ENCODE data around the gene DGCR6L. TPM values are rescaled to one million over a fixed set of nuclear protein-coding genes. Genes with fewer than 3 reads are reported as not detected.
A peak's percentile ranks its signal among the peaks of the same experiment; 100 is the strongest.
"Not testable (repeated sequence)": the region's sequence is repeated elsewhere in the genome, so short reads cannot be mapped to it uniquely, and the experiment has no call there.

Gene DGCR6L
- total RNA-seq, 6 donors from 2014 or later: 36.7 to 62.2 (median 41.9) TPM

- H3K9me3 ChIP-seq: no peaks in the 10 kb centered on the region
- H3K27me3 ChIP-seq: no peaks in the 10 kb centered on the region
- peaks cover 10 to 13% (median 11%) of the 10 kb centered on the region in 4 donors for H3K4me1 ChIP-seq
- TF ChIP-seq, protein P1, sequence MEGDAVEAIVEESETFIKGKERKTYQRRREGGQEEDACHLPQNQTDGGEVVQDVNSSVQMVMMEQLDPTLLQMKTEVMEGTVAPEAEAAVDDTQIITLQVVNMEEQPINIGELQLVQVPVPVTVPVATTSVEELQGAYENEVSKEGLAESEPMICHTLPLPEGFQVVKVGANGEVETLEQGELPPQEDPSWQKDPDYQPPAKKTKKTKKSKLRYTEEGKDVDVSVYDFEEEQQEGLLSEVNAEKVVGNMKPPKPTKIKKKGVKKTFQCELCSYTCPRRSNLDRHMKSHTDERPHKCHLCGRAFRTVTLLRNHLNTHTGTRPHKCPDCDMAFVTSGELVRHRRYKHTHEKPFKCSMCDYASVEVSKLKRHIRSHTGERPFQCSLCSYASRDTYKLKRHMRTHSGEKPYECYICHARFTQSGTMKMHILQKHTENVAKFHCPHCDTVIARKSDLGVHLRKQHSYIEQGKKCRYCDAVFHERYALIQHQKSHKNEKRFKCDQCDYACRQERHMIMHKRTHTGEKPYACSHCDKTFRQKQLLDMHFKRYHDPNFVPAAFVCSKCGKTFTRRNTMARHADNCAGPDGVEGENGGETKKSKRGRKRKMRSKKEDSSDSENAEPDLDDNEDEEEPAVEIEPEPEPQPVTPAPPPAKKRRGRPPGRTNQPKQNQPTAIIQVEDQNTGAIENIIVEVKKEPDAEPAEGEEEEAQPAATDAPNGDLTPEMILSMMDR (IDR thresholded peaks at IDR 0.05): no peak
- TF ChIP-seq EP300 (IDR thresholded peaks at IDR 0.05): no peak
- no peak for TF ChIP-seq POLR2AphosphoS5 (IDR thresholded peaks at IDR 0.05)
- TF ChIP-seq POLR2A (IDR thresholded peaks at IDR 0.05): no peak
- no peak overlapping the region for H3K4me3 ChIP-seq
- ATAC-seq (ENCODE audit: low FRiP score in 2 of 2) (no peak), DNase-seq (peak in 1 of 2 donors; percentile 44)
- H3K36me3 ChIP-seq: no peaks in the 10 kb centered on the region
- no peak overlapping the region for H3K27ac ChIP-seq
- WGBS, 2 donors: 82 to 93% methylated on average over 3 to 8 of the region's 9 CpGs
These were observed 47.7 kb downstream of the DGCR6L start for GRCh38 chr22:20272174-20272573.

GRCh38 chr22:20271114-20271994, 48.5 kb downstream of the DGCR6L start:
- DNase-seq: peak; percentile 40 to 43
- no peak for ATAC-seq (ENCODE audit: low FRiP score in 2 of 2)
- Histone ChIP-seq H3K9me3 (no peaks in the 10 kb centered on the region), H3K36me3 (no peaks in the 10 kb centered on the region), H3K4me3 (no peak overlapping the region), H3K4me1 (peaks cover 13 to 20% (median 14%) of the 10 kb centered on the region in 4 donors), H3K27ac (no peak overlapping the region), H3K27me3 (no peaks in the 10 kb centered on the region)
- 91 to 95% methylated on average over 5 to 11 of the region's 14 CpGs for WGBS, 2 donors
- TF ChIP-seq, protein P1 (IDR thresholded peaks at IDR 0.05): no peak
- TF ChIP-seq EP300 (IDR thresholded peaks at IDR 0.05) (no peak), POLR2AphosphoS5 (IDR thresholded peaks at IDR 0.05) (no peak), POLR2A (IDR thresholded peaks at IDR 0.05) (no peak)

DNA sequence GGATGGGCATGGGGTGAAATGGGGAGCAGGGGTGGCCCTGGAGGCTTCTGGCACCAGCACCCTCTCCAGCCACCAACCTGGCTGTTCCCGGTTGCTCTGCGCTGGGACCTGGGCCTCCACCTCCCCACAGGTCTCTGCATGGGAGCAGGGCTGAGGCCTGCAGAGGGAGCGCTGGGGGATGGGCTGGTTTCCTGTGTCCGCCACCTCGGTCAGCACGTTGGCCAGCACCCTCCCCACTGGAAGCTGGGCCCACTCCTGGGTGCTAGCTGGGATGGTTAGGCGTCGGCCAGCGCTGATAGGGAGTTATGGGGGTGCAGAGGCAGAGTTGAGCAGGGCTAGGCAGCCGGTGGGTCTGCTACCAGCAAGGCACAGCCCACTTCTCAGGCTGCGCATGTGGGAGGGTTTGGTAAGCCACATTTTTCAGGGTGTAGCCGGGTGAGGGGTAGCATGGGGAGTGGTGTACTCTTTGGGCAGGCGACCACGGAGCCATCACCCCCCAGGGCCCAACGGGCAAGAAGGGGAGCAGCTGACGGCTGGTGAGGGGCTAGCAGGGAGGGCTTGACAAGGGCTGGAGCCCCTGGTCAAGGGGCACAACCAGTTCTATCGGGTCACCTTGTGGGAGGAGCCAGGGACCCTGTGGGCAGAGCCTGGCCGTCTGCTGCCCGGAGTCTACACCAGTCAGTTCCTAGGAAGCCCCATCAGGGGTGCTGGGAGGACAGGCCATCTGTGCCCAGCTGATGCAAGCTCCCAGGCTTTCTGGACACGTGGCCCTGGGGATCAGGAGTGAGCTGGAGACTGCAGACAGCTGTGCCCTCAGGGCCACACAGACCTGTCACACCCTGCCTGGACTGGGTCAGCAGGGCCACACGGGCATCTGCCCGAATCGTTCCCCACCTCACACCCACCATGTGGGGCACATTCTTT, 49.4 kb downstream of the DGCR6L start:
- peaks cover 13 to 20% (median 14%) of the 10 kb centered on the region in 4 donors for H3K4me1 ChIP-seq
- H3K27ac ChIP-seq; H3K4me3 ChIP-seq; H3K27me3 ChIP-seq; H3K9me3 ChIP-seq; H3K36me3 ChIP-seq; ATAC-seq (ENCODE audit: low FRiP score in 2 of 2): not testable (repeated sequence)
- DNase-seq: peak in 1 of 2 donors; percentile 52
- WGBS, 2 donors: 77 to 94% methylated on average over 11 to 18 of the region's 23 CpGs

- 80 to 96% methylated on average over 2 to 6 of the region's 8 CpGs for WGBS, 2 donors
- H3K27me3 ChIP-seq; ATAC-seq (ENCODE audit: low FRiP score in 2 of 2); H3K4me3 ChIP-seq; H3K9me3 ChIP-seq; H3K27ac ChIP-seq; DNase-seq; H3K36me3 ChIP-seq: not testable (repeated sequence)
- peaks cover 13 to 20% (median 14%) of the 10 kb centered on the region in 4 donors for H3K4me1 ChIP-seq
These were observed 50.2 kb downstream of the DGCR6L start for GRCh38 chr22:20269673-20270072.

DNA sequence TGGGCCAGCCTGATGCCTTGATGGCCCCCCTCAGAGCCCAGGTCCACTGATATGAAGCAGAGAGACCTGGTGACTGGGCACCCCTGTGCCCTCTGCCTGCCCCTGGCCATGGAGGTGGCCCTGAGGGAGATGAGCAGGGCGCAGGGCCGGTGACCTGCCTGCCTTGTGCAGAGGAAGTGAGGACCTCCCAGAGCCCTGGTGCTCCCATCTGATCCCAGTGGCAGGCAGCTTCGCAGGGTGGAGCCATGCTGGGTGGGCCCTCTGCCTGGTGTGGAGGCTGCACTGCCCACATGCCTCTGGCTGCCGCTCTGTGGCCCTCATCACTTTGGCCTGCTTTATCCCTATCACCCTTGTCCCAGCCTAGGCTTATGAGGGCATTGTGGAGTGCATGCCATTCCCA, 50.7 kb downstream of the DGCR6L start:
- H3K36me3 ChIP-seq; H3K27me3 ChIP-seq; H3K9me3 ChIP-seq; H3K4me3 ChIP-seq; ATAC-seq (ENCODE audit: low FRiP score in 2 of 2); H3K27ac ChIP-seq: not testable (repeated sequence)
- peaks cover 13 to 20% (median 14%) of the 10 kb centered on the region in 4 donors for H3K4me1 ChIP-seq
- no CpG with 5 or more reads among the region's 4 CpGs for WGBS, 2 donors
- peak in 1 of 2 donors; percentile 63 for DNase-seq

All from upper lobe of left lung (tissue), 6 donors.